Middle frontal gyrus (tissue), 1 donor: ENCODE results near the gene NOTCH2.
"Not testable (repeated sequence)": the region's sequence is repeated elsewhere in the genome, so short reads cannot be mapped to it uniquely, and the experiment has no call there.

Source experiments
- DNase-seq: peaks from one replicate; pipeline ENCODE4 v3.0.0-alpha.2; 2015; ENCODE audit warnings: low spot score; ENCODE audit errors: extremely low spot score

The NOTCH2 gene

DNA sequence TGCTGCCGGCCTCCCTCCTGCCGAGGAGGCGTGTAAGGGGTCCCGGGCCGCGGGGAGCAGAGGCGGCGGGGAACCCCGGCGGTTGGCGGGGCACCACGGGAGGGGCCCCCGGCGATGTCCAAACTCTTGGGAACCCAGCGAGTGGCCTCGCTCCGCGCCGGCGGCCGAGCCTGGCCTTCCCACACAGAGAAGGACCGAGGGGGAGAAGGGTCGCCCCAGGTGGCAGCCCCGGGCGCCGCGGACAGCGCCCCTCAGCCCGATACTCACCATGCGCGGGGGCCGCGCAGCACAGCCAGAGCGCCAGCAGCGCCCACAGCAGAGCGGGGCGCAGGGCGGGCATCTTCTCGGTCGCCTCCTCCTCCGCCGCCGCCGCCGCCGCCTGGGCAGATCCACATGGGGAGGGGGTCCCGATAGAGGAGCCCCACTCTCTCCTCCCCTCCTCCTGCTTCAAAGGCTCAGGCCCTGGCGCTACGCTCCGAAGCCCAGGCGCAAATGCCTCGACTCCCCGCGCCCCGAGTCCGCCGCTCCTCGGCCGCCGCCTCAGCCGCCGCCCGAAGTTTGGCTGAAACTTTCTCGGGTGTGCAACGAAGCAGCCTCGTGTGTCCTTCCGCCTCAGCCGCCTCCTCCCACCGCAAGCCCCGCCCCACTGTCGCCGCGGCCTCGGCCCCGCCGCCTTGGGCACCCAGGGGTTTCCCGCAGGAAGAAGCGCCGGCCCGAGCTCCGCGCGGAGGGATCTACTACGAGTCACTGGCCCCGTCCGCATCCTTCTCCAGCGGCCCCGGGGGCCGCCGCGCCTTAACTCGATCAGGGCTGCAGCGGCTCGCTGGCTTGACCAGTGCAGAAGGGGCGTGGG, at the start of gene NOTCH2:
Gene NOTCH2 (minus strand): TSS at position 596 of the 853 bp plus-strand sequence. CDS start 256 bp downstream, at position 340.
- DNase-seq = not testable (repeated sequence)

DNA sequence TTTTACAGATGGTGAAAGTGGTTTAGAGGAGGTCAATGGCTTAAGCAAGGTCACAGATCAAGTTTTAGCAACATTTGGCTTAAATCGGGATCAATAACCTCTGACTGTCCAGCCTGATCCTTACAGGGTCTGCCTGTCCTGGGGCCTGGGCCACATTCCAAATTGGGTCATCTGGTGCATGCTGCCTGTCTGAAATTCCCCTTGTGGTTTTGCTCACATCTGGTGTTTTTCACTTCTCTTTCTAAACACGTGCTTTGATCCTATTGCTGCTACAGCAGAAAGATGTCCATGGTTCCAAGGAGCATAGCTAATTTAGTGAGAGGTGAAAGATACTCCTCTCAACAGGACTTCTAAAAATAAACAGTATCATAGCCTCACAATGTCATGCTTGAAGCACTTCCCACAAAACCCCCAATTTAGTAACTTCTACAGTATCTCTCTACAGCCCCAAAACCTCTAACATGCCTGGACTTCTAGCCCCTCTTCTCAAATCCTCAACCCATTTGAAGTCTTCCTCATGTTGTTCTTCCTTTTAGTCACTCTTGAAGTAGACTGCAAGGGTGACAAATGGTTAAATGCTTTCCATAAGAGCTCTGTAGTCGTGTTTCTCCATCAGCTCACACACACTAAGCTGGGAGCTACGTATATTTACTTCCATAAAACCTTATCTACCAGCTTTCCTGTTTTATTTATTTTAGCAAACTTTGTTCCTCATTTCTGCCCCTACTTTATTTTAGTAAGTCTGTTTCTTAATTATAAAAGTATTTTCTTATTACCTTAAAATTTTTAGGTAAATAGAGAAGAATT, 48.1 kb upstream of the NOTCH2 start:
- DNase-seq = not testable (repeated sequence)

DNA sequence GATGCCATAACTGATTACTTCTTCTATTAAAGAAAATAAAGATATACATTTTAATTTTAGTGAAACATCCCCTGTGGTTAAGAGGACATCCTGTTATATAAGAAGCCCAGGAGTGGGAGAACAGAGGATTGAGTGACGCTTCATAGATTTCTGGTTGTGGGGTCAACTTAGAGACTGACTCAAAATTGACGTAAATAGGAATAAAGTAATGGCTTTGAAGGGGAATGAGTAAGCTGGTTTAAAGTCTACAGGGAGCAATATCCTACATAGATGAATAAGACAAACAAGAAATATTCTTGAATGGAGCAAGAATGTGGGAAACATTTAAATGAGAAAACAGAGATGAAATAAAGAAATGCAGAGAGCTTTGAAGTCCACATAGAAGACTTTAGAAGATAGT, 46.6 kb upstream of the NOTCH2 start:
- not testable (repeated sequence) for DNase-seq

DNA sequence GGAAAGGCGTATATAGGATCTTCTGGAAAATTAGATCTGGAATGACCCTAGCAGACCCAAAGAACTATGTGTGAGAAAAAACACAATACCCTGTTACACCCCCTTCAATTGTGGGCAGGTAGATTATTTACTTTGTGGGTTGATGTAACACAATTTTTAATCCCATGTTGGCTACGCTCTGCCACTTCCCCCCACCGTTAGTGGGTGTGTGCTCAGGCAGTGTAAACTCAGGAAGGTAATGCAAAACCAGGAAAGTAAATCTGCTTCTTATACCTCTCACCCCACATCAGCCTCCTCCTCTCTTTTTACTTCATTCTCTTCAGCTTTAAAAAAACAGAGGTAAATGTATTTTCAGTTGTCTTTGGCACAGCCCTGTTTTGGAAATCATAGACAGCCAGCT, 43.7 kb upstream of the NOTCH2 start:
- DNase-seq = not testable (repeated sequence)

DNA sequence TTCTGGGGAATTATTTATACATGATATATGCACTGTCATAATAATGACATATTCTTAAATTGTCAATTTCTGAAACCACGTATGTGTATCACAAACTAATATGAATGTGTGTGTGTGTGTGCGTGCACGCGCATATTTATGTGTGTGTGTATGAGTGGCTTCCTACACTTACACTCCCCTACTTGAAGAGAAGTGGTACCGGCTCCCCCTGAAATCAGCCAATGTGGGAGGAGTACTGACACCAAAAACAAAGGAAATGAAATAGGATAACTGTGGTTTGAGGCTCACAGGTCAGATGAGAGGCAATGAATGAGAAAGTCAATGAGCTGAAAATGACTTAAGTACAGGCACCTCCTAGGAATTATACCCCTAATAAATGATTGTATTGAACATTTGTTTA, 42.8 kb upstream of the NOTCH2 start:
- DNase-seq = not testable (repeated sequence)

DNA sequence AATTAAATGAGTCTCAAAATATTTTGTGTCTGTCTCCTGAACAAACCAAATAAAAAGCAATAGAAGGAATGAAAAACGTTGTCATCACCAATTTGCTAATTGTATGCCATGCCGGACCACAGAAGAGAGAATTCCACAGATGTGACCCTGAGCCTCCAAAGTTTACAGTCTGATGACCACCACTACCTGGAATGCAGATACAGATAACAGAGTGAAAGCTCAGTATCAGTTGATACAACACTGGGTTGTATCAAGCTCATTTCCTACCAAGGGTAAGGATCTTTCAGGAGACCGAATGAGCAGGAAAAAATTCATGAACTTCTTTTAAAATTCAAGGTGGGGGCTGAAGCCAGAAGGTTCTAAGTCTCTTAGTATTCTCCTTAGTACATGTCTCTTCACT, 42.3 kb upstream of the NOTCH2 start:
- not testable (repeated sequence) for DNase-seq

DNA sequence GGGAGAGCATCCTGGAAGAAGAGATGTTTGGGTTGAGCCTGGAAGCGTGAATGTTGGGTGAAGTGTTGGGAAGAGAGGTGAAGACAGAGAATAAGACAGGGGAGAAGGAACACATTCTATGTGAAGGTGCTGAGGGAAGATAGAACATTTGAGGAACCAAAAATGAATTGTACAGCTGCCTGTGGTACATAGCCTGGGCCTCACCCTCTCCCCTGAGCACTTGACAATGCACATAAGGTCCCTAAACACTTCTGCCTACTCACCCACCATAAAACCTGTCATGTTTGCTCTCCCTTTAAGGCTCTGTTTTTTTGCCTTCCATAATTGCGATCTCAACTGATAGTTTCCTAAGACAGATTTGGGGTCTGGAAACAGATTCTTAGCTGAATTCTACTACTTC, 41.5 kb upstream of the NOTCH2 start:
- DNase-seq = not testable (repeated sequence)

DNA sequence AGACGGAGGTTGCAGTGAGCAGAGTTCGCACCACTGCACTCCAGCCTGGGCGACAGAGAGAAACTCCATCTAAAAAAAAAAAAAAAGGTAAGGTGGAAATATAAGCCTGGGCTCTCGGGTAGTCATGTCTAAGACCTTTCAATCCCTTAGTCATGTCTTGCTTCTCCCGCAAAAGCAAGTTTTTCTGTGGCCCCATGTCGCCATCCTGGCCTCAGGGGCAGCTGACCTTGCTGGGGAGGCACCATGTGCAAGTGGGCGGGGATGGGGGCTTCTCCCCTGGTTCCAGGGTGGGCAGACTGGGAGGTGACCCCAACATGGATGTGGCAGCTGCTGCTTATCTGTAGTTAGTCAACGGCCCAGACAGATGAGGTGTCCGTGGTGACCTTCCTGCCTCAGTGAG, 40.2 kb upstream of the NOTCH2 start:
- not testable (repeated sequence) for DNase-seq

DNA sequence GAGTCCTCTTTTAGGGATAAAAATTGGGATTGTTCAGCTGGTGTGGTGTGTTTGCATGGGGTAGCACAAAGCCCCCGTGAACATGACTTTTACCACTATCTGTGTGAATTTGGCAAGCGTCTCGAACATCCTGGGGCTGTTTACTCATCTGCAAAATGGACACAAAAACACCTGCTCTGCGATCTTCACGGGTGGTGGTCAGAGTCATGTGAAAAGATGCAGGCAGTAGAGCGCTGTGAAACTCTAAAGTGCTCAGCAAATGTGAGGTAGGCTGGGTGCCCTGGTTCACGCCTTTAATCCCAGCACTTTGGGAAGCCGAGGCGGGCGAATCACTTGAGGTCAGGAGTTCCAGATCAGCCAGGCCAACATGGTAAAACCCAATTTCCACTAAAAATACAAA, 39.7 kb upstream of the NOTCH2 start:
- not testable (repeated sequence) for DNase-seq

DNA sequence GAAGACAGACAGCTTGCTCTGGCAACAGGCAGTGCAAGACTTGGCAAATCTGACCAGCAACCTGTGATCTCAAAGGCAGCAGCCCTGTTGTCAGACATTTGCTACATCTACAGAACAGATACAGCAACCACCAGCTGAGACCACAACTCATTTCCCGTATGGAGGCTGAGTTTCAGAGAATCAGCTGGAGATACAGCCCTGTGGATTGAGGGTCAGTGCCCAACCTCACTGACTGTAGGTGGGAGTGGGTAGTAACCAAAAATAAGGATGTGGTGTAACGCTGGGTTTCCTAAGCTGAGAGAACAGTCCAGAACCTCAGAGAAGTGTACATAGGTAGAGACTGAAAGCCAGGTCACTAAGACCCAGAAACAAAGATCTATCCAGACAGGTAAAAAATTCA, 35.8 kb upstream of the NOTCH2 start:
- DNase-seq = not testable (repeated sequence)

DNA sequence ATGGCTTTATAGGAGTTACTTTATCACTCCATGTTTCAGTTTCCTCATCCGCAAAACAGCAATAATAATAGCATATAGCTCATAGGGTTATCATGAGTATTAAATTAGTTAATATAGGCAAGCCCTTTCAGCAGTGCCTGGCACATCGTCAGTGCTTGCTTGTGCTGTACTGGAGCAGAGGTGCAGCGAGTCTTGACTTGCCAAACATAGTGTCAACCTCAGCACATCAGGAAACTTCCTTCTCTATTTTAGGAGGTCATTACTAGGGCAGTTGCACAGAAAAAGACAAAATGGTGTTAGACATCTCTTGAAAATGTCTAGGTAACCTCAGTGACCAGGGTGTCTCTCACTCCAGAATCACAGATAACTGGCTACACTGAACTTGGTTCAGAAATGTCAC, 34.3 kb upstream of the NOTCH2 start:
- not testable (repeated sequence) for DNase-seq

DNA sequence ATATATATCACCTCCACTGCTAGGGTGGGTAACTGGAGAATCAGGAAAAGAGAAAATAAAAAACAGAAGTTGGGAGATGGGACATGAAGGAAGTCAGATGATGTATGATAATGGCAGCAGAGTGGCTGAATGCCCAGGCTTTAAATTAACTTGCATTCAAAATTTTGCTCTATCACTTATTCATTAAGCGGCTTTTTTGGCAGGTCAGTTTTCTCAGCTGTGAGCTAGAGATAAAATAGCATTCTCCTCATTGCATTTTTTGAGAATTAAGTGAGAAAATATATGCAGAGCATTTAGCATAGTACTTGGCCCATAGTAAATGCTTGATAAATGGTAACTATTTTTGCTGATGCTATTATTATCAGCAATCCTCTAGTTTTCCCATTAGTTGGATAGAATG, 32.1 kb upstream of the NOTCH2 start:
- not testable (repeated sequence) for DNase-seq

DNA sequence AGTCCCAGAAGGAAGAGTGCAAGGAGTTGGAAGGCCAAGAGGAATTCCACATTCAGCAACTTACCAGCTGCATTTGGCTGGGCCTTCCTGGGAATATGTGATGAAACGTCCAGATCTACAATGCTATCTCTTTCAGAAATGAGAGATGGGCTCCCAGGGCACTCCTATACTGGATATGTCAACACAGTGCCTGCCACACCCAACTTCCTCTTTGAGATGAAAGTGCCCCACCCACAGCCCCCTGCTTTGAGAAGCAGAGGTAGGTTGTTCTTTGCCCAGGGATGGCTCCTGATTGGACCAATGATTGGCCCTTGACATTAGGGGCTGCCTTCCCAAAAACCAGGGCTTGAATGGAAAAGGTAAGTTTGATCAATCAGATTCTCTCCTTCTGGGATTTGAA, 31.1 kb upstream of the NOTCH2 start:
- not testable (repeated sequence) for DNase-seq

DNA sequence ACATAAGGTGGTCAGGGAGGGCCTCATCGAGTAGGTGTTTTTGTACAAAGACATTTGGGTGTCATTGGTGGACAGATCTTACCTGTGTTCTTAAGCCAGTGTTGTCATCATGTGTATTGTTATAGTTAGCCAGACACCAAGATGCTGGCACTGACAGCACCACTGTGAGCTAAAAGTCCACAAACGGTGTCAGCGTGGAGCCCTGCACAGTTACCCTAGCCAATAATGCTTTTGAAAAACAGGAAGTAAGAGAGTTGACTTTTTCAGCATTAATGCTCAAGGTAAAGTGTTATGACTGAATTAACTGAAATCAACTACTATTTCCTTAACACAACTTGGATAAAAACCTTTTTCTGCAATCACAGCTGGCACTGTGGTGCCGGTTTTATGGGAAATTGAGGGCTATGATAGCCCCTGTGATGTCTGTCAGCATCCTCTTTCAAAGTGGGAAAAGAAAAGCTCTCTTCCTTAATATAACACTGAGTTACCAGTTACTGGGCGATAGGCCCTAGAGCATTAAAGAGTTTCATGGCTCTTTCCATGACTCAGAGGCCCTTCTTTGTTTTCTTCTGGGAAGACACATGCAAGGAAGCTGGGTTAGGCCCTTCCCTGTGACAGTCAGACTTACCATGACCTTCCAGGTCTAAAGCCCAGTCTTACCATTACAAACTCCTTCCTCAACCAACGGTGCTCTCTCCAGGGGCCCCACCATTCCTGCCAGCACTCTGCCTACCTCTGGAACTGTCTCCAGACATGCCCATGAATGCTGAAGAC, 29.7 kb upstream of the NOTCH2 start:
- not testable (repeated sequence) for DNase-seq

DNA sequence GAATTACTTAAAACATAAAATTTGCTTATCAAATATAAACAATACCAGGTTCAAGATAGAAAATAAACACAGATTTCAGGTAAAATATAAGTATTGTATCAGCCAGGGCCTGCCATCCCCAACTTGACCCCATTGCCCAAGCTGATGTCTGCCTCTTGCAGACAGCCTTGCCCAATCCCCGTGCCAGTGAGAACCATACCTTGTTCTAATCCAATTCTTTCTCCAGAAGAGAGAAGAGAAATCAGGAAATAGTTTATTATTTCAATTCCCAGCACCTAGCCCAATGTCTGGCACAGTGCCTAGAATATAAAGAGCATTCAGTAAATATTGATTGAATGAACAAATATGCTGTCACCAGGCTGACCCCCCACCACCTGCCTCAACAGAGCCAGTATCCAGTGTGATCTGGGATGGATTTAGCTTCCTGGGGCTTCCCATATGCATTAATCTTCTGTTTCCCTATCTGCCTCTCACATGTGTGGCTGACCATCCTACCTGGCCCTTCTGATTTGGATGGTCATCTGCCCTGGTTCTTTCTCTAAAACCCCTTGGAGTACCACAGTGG, 27.6 kb upstream of the NOTCH2 start:
- not testable (repeated sequence) for DNase-seq

DNA sequence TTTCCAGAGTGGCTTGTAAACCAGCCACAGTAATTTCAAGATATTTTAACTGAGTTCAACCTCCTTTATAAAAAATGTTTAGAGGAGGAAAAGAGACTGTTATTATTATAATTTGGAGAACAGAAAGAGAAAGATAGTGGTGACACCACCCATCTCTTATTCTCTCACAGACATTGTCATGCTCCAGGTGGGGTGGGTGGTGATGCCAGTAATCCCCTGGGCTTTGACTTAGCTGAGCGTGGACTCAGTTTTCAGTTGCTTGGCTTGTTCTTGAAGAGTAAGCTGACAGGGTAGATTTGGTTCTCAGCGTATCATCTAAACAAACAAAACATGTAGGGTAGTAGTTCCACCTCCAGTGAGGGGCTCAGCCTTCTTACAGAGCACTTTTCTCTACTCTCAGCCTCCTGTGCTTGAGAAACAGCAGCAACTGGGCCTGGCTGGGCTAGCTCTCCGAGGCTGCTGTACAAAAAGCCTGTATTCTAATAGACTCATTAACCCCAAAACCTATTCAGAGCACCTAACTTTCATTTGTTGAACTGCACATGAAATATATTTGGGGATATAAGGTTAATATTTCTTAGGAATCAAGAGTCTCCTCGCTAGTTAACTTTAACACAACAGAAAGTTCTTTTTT, 24.2 kb upstream of the NOTCH2 start:
- DNase-seq = not testable (repeated sequence)

DNA sequence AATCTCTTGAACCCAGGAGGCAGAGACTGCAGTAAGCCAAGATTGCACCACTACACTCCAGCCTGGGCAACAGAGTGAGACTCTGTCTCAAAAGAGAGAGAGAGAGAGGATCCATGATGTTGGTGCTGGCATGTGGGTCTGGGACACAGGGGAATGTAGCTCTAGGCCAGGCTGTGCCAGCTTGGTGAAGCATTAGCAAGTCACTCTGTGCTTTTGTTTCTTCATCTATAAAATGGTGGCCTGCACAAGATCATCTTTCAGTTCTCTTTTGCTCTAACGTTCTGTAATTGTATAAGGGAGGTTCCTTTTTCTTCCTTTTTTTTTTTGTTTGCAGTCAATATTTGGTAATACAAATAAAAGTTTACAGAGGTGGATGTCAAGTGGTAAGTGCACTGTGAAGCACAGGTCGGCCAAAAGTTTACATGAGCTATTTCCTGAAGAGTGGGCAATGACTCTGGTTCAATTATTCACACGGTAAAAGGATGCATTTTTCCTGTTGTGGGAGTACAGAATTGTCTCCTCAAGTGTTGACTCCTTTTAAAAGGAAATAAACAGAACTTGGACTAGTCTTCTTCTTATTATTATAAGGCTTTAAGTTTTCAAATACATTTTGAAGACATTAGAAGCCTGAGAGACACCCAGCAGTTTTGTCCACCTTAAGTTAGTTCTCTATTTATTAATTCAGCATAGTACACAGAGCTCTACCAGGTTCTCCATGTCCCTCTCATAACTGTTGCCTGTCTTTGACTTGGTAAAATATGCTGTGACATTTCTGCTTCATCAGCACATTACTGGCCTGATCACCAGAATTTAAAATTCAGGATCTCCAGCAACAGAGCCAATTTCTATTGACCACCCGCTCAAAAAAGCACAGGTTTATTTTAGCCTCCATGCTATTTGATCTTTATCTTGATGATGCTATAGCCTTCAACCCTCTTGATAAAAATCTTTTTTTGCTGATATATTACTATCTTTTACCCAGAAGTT, 23.1 kb upstream of the NOTCH2 start:
- not testable (repeated sequence) for DNase-seq

DNA sequence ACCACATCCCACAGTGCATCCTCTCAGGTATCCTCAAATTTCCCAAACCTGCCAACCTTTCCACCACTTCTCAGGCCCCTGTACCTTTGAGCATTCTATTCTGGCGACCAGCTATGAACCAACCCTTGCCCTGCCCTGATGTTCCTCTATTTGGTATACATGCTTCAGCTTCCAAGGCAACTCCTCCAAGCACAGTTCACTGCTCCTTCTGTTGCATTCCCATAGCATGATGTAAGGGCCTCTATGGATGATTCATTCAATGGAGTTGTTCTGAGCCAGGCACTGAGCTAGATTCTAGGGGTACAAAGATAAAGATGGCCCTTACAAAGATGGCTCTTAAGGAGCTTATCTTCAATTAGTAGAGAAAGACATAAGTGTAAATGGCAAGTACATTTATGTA, 21.4 kb upstream of the NOTCH2 start:
- not testable (repeated sequence) for DNase-seq

DNA sequence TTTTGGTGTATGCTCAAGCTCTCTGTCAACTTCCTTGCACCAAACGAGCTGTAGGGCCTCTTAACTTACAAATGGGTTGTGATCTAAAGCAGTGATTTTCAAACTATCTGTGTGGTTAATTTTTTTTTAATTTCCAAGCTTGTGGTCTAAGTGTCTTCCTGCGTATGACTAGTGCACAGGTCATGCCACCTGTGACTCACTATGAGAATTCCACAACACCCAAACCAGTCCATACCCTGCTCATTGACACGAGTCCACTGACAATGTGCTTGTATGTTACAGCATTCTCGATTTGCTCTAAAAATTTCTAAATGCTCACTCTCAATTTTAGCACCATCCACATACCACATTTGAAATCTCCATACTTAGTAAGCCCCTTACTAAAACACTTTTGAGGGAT, 18.5 kb upstream of the NOTCH2 start:
- not testable (repeated sequence) for DNase-seq

DNA sequence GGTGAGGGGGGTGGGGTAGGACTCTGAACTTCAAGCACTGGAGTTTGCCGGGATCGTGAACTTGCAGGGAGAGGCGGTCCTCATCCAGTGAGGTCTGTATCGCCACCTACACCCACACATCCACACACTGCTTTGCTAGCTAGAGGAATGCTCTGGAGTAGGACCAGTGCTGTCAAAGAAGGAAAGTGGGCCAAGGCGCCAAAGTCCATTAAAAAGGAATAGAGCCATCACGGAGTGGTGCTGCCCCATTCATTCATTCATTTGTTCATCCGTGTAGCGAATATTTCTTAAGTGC, 405 bp upstream of the NOTCH2 start:
- not testable (repeated sequence) for DNase-seq
